DND-41 (cell line): ENCODE measurements around the gene UBTD1.

Experiments used
- CTCF ChIP-seq: IDR thresholded peaks from 2 replicates; pipeline ENCODE4 v1.5.1; 2012; ENCODE audit warnings: borderline replicate concordance, low read length, moderate library complexity, mild to moderate bottlenecking; ENCODE audit not compliant: poor library complexity, severe bottlenecking; ENCODE audit errors: extremely low read depth
- EZH2 ChIP-seq: IDR thresholded peaks from 3 replicates; pipeline ENCODE4 v1.6.1; 2012; ENCODE audit warnings: borderline replicate concordance, low read depth, mild to moderate bottlenecking, moderate library complexity, low read length, inconsistent platforms; ENCODE audit not compliant: severe bottlenecking

DNA sequence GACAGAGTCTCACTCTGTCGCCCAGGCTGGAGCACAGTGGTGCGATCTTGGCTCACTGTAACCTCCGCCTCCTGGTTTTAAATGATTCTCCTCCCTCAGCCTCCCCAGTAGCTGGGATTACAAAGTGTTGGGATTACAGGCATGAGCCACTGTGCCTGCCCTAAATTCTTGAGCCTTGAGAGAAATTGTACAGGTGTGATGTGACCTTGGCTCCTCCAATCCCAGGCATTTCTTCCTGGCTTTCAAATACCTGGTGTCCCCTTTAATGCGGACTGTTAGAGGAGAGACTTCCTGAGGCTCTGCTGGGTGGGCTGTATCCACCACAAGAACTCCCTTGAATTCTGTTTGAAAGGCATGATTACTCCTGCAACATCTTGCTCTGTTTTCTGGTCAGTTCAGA is 119.6 kb downstream of the UBTD1 start:
- TF ChIP-seq CTCF (no peak), EZH2 (no peak)
